GM18517 (cell line): ENCODE measurements around the gene MVK.

Experiments used
- ATAC-seq: cut with Tn5 transposase; IDR thresholded peaks from one replicate; pipeline ENCODE4 v1.9.1; 2021; ENCODE audit warnings: mild to moderate bottlenecking, moderate library complexity; ENCODE audit not compliant: unreplicated experiment

MVK gene

DNA sequence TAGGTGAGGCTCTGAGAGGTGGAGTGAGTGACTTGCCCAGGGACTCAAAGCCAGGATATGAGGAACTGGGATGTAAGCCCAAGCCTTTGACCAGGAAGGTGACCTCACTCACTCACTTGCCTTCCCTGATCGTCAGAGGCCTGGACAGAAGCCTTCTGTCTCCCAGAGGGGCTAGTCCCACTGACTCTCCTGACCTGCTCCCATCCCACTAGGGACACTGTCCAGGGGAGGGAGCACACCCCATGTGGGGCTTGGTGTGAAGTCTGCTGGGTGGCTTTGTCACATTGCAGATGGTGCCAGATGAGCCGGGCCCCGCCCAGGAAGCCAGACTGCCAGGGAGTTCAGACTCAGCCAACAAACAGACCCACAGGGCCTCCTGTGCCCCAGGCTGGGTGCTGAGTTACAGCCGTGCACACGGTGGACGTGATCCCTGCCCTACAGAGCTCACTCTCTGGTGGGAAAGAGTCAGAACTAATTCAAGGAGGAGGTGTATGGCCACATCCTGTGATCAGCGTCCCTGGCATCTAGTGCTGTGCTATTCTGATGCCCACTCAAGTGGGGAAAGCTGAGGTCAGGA, 28.6 kb upstream of the MVK start:
- no peak for ATAC-seq

DNA sequence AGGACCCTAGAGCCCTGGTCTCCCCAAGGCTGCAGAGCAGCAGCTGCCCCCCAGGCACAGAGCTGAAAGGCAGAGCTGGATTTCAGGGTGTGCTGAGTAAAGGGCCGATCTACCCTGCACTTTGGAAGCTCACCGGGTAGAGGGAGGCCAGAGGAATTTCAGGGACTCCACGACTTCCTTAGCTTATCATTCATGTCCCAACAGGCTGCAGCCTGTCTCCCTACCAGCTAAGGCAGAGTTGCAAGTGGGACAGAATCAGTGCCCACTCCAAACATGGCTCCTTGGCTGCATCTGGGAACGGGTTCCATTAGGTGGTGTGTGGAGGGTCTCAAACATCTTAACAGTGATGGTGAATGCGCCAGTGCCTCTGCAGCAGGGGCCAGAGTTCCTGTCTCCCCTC, 27.8 kb upstream of the MVK start:
- no peak for ATAC-seq

DNA sequence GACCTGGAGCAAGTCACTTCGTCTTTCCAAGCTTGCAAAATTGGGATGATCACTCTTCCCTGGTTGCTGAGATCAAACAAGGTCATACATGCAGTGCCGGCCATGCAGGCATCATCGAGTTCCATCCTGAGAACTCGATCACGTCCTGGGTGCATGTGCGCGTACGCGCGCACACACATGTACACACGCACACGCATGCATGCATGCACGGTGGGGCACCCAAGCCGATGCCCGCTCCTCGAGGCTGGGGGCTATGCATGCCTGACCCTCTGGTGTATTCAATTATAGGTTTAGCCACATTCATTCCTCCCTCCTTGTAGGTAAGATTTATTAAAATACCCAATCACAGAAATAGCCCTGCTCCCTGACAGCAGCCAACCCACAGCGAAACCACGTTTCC, 26.3 kb upstream of the MVK start:
- ATAC-seq, result no peak

DNA sequence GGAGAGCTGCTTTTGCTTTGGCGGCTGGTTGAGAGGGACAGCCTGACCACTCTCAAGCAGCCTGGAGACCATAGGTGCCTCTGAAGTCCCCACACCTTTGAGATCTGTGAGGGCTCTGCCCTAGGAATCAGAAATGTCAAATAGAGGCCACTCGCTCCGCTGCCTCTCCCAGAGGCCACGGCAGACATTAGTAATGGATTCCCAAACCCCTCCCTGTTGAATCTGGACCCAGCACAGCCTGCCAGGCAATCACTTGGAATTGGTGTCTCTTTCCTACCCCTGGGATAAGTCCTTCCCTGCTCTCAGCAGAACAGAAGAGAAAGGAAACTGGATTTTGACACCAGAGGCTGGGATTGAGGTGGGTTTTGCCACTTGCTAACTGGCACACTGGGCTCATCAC, 25.3 kb upstream of the MVK start:
- ATAC-seq, result no peak

DNA sequence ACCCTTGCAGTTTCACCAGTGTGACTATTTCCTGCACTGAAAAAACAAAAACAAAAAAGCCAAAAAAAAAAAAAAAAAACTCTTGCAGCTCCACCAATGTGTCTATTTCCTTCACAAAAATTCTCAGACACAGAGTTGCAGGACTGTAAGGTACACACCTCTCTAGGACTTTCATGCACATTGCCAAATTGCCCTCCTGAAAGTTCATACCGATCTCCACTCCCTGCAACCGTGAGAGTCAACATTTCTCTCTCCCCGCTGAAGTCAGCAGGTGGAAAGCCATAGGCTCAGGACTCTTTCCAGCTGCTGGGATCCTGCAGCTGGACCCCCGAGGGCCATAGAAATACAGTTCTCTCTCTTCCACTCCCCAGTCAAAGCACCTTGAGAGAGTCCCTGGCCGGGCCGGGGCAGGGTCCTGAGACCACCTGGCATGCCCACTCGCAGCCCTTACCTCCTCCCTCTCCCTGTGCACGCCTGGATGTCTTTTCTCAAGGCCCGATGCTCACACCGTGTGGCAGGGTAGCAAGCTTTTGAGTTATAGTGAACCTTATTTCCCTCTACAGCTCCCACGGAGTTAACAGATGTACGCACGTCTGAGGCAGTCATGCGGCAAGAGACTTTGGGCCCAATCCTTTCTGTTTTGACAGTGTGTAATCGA, 23.9 kb upstream of the MVK start:
- ATAC-seq, result no peak

DNA sequence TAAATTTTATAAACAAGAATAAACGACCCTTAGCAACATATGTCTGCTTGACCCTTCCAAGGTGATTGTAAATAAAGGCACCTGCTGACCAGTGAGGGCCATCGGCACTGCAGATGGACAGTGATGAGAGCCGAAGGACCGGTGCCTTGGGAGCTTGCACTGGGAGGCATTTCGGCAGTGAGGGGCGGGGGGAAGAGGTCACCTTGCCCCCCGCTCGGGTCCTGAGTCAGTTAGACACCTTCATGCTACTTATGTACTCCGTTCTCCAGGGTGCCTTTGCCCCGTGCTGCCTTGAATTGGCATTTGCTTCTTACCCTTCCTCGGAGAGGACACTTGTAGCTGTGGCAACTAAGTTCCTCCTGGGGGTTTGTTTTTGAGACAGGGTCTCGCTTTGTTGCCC, 23.3 kb upstream of the MVK start:
- no peak for ATAC-seq

DNA sequence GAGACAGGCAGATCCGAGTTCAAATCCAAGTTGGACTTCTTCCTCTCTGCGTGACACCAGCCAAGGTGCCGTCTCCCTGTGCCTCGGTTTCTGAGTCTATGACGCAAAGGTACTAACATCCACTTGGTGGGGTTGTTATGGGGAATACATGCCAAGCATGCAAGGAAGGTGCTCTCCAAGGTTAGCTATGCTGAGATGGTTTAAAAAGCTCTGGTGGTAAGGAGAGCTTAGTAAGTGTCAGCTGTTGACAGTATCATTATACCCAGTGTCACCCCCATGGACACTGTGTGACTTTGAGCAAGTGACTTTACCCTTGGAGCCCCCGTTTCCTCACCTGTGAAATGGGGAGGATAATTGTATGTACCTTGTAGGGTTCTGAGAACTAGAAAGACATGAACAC, 22.5 kb upstream of the MVK start:
- ATAC-seq, result no peak

DNA sequence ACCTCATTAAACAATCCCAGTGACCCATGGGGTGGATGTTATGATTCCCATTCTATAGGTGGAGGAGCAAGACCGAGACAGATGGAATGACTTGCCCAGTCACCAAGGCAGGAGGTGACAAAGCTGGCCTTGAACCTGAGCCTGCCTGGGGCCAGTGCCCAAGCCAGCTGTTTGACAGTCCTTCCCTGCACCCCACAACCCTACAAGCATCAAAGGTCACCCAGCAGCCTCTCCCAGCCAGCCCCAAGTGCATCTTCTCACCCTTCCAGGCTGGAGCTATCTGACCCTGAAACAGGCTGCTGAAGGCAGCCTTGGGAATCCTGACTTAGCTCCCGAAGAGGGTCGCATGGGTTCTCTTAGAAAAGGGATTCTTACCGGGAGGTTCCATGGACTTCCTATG, 20.6 kb upstream of the MVK start:
- no peak for ATAC-seq

DNA sequence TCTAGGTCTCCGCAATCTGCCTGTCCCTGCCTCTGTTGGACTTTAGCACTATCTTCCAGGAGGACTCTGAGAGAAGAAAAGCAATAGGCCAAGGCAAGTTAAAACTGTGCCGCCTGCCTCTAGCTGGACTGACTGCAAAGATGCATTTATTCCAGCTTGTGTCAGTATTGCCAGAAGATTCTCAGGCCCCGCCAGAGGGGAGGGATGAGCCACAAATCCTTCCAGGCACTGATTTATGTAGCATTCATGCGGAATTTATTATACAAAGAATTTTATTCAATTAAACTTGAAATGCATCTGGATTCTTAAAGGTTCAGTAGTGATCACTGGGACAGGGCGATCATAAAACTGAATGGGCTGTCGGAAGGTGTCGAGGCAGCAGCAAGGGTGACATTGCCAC, 20.1 kb upstream of the MVK start:
- no peak for ATAC-seq

DNA sequence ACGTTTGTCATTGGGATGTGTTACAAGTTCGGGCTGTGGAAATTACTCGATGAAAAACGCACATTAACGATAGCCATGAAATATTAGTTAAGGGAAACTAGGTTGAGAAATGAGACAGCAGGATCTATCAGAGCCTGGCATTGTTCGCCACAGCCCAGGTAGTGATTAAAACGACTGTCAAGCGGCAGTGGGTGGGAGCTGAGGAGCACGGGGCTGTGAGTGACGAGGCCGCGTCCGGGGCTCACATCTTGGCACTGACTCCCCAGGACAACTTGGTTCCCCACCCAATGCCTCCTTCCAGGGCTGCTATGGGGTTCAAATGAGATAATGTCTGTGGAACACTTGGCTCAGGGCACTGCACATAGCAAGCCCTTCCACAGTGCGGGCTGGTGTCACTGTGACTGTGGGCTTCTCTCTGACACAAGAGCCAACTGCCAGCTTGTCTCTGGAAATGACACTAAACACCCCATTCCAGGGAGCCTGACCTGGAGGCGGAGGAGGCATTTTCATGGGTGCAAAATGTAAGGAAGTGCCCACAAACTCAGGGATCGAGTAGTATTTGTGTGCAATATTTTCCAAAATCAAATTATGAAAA, 19.6 kb upstream of the MVK start:
- ATAC-seq, result no peak

DNA sequence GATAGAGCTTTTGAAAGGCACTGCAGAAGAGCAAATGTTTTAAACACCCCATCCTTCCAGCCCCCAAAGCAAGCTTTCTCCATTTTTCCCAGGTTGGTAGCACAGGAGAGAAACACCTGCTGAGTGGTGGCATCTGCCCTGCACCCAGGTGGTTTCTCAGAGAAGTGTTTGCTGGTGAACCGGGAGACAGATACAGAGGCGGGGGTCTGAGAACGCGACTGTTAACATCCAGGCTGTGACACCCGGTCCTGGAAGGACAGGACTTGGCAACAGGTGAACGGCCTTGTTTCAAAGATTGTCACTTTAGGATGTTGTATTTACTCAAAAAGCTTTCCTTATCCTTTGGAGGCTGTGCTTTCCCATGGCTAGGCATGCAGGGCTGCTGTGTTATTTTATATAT, 18.8 kb upstream of the MVK start:
- no peak for ATAC-seq

DNA sequence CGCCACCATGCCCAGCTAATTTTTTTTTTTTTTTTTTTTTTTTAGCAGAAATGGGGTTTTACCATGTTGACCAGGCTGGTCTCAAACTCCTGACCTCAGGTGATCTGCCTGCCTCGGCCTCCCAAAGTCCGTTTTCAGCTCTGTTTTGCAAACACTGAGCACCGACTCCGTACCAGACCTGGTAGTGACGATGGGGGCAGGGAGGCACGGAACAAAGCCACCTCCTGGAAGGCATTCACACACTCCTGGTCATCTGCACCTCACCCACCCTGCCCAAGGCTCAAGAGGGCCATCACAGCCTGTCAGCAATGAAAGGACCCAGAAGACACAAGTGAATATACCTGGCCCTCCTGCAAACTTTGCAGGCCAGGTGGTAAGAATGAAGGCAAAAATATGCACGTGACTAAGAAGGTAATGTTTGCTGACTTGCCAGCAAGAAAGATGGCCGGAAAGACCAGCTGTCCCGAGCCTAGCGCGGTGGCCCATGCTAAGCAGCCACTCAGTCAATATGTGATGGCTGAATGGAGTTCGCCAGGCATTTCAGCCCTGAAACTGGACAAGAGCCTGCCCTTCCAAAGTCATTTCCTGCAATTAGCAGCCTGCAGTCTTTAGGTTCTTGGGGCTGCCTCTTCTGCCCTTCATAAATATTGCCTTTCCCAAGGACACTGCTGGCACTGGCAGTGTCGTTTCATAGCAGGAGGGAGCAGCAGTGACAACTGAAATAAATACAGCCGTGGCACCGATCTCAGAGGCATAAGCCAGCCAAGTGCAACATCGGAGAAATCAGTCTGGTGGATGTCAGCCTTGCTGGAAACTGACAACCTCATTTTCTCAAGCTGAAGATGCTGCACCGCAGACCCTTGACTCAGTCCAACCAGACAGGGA, 17.9 kb upstream of the MVK start:
- ATAC-seq, result no peak

DNA sequence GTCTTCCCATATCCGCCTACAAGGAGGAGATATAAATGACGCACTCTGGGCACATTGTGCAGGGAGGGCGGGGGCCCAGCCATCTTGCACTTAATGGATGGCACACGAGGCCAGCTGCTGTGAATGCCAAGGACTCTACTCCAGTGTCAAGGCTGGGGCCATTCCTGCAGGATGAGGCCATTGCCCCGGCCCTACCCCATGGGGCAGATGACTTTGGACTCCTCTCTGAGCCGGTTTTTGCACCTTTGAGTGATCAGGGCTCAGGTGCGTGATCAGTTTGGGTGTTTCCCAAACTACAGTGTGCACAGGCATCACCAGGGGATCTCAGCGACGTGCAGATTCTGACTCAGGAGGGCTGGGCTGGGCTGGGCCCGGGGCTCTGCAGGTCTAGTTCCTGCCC, 16.4 kb upstream of the MVK start:
- ATAC-seq, result no peak

DNA sequence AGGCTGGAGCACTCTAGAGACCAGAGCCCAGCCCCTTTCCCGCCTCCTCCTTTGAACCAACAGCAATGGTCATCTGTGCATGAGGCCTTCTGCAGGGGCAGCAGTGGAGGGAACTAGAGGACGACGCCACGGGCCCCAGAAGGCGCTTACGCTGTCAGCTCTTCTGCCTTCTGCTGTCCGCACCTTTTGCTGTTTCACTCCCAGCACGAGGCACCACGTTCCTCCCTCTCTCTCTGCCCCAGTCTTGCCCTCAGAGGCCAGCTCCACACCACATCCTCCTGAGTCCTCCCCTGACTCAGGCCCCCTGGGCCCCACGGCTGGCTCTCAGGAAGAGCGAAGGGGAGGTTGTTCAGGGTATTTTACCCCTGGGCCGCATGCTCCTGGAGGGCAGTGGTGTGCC, 15.8 kb upstream of the MVK start:
- ATAC-seq, result no peak

DNA sequence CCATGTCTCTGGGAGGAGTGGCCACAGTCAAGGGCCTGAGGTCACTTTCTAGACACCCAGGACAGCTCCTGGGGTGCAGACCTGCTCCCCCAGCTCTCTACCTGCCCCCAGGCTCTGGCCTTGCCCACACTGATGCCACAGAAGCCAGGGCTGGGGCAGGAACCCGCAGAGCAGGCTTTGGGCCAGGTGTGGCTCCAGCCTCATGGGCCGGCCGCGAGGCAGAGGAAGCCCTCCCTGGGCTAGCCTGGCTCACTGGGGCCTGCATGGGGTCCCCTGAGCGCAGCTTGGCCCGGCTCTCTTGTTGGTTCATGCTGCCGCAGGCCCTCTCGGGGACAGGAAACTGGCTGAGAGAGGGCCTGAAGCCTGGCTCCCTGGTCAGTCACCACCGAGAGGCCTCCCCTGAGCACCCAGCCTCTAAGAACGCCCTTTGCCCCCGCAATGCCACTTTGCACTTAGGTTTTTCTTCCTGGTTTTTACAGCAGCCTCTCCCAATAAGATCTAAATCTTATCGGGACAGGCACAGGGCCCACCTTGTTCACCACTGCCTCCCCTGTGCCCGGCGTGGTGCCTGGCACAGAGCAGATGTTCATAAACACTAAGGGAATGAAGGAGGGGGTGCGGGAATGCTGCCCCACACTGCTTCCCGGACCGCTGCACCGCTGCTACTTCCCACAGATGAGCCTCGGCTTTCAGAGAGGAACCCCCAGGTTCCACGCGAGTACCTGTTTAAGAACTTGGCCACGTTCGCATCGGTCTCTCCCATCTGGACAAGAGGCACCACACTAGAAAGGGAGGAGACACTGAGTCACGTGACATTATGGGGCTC, 15.0 kb upstream of the MVK start:
- ATAC-seq, result no peak

DNA sequence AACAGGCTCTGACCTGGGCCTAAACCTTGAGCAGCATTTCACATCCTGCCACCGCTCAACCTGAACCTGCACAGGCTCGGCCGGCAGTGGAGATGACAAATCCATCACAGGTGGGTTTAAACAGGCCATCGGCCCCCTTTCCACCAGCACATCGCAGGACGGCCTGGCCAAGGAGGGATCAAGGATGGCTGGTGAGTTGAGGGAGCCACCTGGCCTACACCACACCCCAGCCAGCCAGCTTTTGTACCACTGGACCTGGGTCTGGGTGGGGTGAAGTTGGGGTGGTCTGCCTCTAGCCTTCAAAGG, 14.4 kb upstream of the MVK start:
- no peak for ATAC-seq

DNA sequence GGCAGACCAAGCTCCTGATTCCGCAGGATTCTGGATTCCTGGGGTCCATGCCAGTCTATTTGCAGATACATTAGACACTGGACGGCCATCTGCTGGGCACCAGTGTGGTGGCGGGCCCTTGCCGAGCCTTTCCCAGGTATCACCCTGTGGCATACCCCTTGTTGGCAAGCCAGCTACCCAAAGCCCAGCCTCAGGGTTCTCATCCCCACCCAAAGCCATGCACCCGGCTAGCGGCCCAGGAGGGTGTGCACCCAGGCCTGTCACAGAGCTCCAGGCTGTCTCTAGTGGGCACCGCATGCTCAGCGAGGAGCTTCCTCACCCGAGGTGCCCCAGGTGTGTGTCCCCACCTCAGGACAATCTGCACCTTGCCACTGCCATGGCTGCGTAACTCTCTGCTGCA, 14.0 kb upstream of the MVK start:
- no peak for ATAC-seq

DNA sequence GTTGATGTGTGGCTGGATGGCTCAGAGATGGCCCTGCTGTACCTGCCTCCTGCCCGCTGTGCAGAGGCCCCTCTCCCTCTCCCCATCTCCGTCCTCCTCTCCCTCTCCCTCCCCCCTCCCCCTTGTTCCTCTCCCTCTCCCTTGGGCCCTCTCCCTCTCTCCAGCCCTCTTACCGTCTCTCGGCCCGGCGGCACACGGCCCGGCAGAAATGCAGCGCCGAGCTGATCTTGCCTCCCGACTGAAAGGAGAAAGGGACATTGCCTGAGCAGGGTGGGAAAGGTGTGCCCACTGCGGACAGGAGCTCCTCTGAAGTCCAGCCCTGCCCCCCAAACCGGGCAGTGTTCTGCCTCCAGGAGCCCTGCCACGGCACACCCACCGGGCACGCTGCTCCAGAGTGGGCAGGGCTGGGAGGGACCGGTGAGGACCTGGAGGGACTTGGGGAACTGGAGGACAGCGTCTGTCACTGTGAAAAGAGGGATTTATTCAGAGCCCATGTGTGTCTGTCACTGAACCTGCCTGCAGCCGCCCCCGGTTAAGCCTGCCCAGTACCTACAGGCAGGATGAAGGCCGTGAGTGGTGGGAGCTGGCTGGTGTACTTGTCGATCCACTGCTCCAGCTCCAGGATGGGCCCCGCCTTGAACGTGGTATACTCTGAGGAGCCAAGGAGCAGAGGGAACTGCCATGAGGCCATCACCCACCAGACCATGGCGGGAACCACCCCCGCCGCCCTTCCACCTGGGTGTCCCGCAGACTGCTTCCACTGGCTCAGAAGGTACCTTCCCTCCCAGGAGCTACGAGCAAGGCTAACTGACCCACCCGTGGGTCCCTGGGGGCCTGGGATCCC, 12.5 kb upstream of the MVK start:
- no peak for ATAC-seq

DNA sequence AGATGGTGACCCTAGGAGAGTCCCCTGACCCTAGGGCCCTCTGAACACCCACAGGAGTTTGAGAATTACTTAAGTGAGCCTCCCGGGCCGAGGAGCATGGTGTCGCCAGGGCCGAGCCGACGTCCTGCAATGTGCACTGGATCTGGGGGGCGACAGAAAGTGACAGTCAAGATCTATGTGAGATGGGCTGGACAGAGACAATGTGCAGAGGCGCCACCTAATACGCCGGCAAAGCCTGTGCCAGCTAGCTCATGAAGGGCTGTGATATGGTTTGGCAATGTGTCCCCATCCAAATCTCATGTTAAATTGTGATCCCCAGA, 11.9 kb upstream of the MVK start:
- no peak for ATAC-seq

DNA sequence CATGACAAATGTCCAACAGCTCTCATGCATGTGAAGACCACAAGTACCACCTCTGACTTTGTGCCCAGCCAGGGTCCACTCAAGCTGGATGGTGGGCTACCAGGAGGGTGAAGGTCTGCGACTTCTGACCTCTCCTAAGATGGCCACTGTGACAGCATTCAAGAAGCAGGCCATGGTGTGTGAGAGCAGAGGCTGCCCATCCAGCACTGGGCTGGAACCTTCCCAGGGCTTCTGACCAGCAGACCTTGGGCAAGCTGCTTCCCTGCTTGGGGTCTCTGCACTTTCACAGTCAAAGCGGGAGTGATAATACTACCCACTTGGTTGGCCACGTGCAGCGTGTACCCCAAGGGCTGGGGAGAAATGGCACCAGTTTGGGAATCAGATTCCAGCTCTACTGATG, 10.7 kb upstream of the MVK start:
- no peak for ATAC-seq
